Activated CD4-positive, alpha-beta T cell treated with anti-CD3 and anti-CD28 coated beads, Interleukin-2, amount 10 ng/mL, durations not matched to agents 24 days and 14 days (primary cell): ENCODE results near the gene MBLAC2. TPM values are rescaled to one million over a fixed set of nuclear protein-coding genes. Genes with fewer than 3 reads are reported as not detected.
A peak's percentile ranks its signal among the peaks of the same experiment; 100 is the strongest.

ENCODE experiments used
- DNase-seq: peaks from one replicate; pipeline ENCODE4 v3.0.0; 2022
- H3K27ac Mint-ChIP-seq: one replicate; pipeline ENCODE4 v1.8.0; 2022; ENCODE audit warnings: mild to moderate bottlenecking, mixed read lengths
- H3K27me3 Mint-ChIP-seq: one replicate; pipeline ENCODE4 v1.8.0; 2022; ENCODE audit warnings: mixed read lengths
- H3K36me3 Mint-ChIP-seq: one replicate; pipeline ENCODE4 v1.8.0; 2022; ENCODE audit warnings: low read depth, mild to moderate bottlenecking, mixed read lengths
- H3K4me1 Mint-ChIP-seq: one replicate; pipeline ENCODE4 v1.8.0; 2021; ENCODE audit warnings: mixed read lengths
- H3K4me3 Mint-ChIP-seq: one replicate; pipeline ENCODE4 v1.8.0; 2022; ENCODE audit warnings: mild to moderate bottlenecking, moderate library complexity, mixed read lengths
- H3K9me3 Mint-ChIP-seq: one replicate; pipeline ENCODE4 v1.8.0; 2021; ENCODE audit warnings: mixed read lengths
- intact Hi-C: fragments of 100-400 bp; cut with micrococcal nuclease; formaldehyde crosslinking; loops from one replicate; pipeline ENCODE4 v1.15.1; 2023
- total RNA-seq: library from RNA; stranded (reverse); gene quantifications from 2 replicates; pipeline ENCODE4 v1.2.3, GENCODE V29; 2022

The MBLAC2 gene
- 6.1 and 6.4 TPM in 2 replicates for total RNA-seq

DNA sequence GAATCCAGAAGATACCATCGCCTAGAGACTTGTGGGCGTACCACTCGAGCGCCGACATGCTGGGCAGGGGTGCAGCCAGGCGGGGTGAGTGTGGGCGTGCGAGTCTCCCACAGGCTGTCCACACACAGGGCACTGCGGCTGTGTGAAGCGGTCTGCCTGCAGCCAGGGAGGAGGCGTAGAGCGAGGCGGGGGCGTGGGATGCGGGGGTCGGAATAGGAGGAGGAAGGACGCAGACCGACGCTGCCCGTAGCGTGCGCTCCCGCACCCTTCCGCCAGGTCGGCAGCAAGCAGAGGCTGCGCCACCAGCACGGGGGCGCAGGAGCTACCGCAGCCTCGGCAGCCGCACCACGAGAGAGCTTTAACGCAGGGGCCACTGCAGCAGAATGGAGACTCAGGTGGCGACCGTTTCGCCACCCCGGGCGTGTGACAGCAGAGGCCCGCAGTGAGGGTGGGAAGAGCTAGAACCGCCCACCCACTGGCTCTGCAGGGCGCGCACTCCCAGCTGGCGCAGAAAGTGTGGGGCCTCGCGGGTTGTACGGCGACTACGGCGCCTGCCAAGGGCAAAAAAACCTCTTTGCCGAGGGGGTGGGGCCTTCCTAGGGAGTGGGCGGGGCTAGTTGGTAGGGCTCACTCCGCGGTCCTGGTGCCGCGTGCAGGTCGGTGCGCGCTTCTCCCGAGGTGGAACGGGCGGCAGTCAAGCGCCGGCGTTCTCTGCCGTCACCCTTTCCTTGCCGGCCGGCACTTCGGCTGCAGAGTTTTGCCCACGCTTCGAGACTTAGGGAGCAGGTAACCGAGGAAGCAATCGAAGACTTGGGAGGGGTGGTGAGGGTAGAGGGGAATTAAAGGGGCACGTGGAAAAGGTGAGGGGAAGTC, at the start of gene MBLAC2, which contains the start of gene POLR3G:
TSS of gene MBLAC2 (minus strand) at position 537 of the 873 bp plus-strand sequence. CDS start at position 58, 479 bp downstream.
TSS of gene POLR3G (plus strand) at position 630 of the 873 bp plus-strand sequence. CDS start 10,704 bp downstream, outside the sequence.
- Mint-ChIP-seq H3K4me1 (peaks cover 38% of the 10 kb centered on the region), H3K4me3 (peak within 1 kb of the TSS; percentile 98), H3K27me3 (no peaks in the 10 kb centered on the region), H3K27ac (peak within 1 kb of the TSS; percentile 97), H3K9me3 (no peaks in the 10 kb centered on the region), H3K36me3 (peaks cover 16% of the 10 kb centered on the region)
- intact Hi-C loops, result loop anchor here (1.0 to 5.0 kb wide), 4 partner anchors 34 to 908 kb away; partner anchors contain the start of genes ARRDC3, CETN3 and LYSMD3
- peak; percentile 97 for DNase-seq

DNA sequence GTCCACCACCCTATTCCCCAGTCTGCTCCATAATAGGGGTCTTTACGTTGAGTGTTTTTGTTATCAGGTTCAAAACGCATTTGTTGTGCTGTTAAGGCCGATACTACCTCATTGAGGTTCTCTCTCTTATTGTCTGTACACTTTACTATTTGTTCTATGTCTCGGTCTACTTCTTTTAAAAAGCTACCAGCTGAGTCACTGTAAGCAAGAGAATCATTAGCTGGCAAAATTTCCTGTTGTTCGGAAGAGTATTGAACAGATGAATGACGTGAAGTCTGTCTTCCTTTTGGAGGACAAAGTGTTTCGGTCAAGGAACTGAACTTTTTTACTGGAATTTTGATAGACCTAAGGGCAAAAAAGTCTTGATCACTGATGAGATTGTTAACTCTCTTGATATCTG, 44.5 kb upstream of the MBLAC2 start:
- Mint-ChIP-seq H3K36me3 (peaks cover 44% of the 10 kb centered on the region), H3K4me3 (no peak overlapping the region), H3K27me3 (no peaks in the 10 kb centered on the region), H3K27ac (no peak overlapping the region), H3K4me1 (peaks cover 5% of the 10 kb centered on the region), H3K9me3 (no peaks in the 10 kb centered on the region)
- intact Hi-C loops, result no loop called here
- DNase-seq, result no peak

DNA sequence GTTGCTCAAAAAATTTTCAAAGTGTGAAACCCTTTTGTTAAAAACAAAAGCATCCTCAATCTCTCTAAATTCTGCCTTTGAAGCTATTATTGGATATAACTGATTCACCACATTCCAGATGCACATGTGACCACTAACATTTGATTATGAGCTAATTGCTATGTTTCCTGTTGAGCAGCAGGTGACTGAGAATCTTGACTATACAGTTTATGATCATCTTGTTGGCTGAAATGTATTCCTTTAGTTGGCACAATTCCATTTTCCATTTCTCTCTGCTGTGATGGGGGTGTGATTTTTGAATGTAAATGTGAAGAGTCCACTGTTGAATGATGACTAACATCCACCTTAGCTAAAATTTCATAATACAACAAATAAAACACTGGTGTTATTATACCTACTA, 44.1 kb upstream of the MBLAC2 start:
- DNase-seq, result no peak
- no peaks in the 10 kb centered on the region for H3K27me3 Mint-ChIP-seq
- H3K27ac Mint-ChIP-seq, result no peak overlapping the region
- H3K36me3 Mint-ChIP-seq, result peaks cover 42% of the 10 kb centered on the region
- intact Hi-C loops, result no loop called here
- H3K9me3 Mint-ChIP-seq, result no peaks in the 10 kb centered on the region
- peaks cover 5% of the 10 kb centered on the region for H3K4me1 Mint-ChIP-seq
- no peak overlapping the region for H3K4me3 Mint-ChIP-seq

DNA sequence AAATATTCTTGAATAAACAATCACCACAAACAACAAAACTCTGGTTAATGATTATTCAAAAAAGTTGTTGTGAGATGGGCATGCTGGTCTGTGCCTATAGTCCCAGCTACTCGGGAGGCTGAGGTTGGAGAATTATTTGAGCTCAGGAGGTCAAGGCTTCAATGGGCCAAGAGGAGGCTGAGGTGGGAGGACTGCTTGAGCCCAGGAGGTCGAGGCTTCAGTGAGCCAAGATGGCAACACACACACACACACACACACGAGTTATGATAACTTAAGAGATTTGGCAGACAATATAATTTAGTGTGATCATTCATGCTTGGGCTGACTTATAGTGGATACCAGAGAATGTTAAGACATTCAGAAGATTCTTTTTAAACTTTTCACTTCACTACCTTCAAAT, 39.9 kb upstream of the MBLAC2 start:
- no peaks in the 10 kb centered on the region for H3K9me3 Mint-ChIP-seq
- intact Hi-C loops, result no loop called here
- no peak overlapping the region for H3K4me3 Mint-ChIP-seq
- no peaks in the 10 kb centered on the region for H3K27me3 Mint-ChIP-seq
- H3K27ac Mint-ChIP-seq, result no peak overlapping the region
- DNase-seq, result no peak
- H3K4me1 Mint-ChIP-seq, result peaks cover 2% of the 10 kb centered on the region
- peaks cover 18% of the 10 kb centered on the region for H3K36me3 Mint-ChIP-seq

DNA sequence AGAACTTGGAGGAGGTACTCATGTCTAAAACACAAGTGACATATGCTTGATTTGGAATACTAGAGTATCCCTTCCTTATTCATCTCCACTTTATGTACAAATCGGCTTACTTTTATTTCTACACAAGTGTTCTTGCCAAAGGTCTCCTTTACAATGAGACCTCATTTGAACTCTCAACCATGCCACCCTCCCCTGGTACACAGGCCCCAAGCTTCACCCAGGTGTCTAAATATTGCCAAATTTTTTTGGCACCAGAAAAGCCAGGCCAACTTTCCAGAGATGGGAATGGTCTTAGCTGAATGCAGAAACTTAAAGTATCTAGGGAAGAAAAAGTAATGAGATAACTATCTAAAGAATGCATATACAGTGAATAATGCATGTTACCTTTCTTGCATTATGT, 35.9 kb upstream of the MBLAC2 start:
- no peak overlapping the region for H3K4me3 Mint-ChIP-seq
- intact Hi-C loops, result no loop called here

DNA sequence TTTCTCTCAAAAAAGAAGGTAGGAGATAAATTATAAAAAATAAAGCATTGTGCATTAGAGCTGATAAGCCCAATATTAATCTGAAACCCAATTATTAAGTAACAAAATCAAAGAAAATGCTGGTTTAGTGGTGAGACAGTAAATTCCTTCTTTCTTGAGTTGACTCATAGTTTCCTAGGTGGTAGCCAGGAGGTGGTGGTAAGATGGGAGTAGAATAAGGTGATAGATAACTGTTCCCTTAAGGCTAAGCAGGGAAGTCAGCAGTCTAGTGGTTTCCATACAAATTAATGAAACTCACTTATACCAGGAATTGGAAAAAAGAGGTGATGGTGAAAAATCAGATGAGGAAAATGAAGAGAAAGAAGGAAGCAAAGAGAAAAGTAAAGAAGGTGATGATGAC, 31.6 kb upstream of the MBLAC2 start:
- intact Hi-C loops, result no loop called here
- no peaks in the 10 kb centered on the region for H3K27me3 Mint-ChIP-seq
- no peak overlapping the region for H3K27ac Mint-ChIP-seq
- peaks cover 6% of the 10 kb centered on the region for H3K36me3 Mint-ChIP-seq
- H3K4me1 Mint-ChIP-seq, result peaks cover 7% of the 10 kb centered on the region
- H3K9me3 Mint-ChIP-seq, result no peaks in the 10 kb centered on the region
- H3K4me3 Mint-ChIP-seq, result no peak overlapping the region
- DNase-seq, result no peak

More for the DNA sequence above, 35.9 kb upstream of the MBLAC2 start:
- DNase-seq, result no peak
- H3K36me3 Mint-ChIP-seq, result peaks cover 11% of the 10 kb centered on the region
- no peaks in the 10 kb centered on the region for H3K9me3 Mint-ChIP-seq
- no peaks in the 10 kb centered on the region for H3K27me3 Mint-ChIP-seq
- H3K27ac Mint-ChIP-seq, result no peak overlapping the region
- H3K4me1 Mint-ChIP-seq, result peaks cover 7% of the 10 kb centered on the region

DNA sequence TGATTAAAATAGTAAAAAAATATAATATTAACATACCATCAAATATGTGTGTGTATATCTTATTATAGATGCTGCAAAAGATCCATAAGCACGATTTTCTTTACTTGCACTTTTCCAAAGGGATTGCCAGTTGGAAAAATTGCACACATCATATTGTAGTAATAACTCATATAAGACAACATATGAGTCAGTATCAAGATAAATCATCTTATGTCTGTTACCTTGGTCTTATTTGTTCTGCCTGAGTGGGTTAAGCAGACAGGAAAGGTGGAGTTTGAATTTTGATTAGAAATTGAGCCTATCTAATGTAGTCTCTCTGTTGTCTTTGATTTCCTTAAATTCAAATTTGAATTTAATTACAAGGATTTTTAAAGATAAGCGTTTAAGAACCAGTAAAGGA, 30.2 kb upstream of the MBLAC2 start:
- H3K36me3 Mint-ChIP-seq, result peaks cover 6% of the 10 kb centered on the region
- no peaks in the 10 kb centered on the region for H3K9me3 Mint-ChIP-seq
- no peak overlapping the region for H3K4me3 Mint-ChIP-seq
- H3K27me3 Mint-ChIP-seq, result no peaks in the 10 kb centered on the region
- intact Hi-C loops, result no loop called here
- no peak overlapping the region for H3K27ac Mint-ChIP-seq
- no peak for DNase-seq
- H3K4me1 Mint-ChIP-seq, result peaks cover 7% of the 10 kb centered on the region

DNA sequence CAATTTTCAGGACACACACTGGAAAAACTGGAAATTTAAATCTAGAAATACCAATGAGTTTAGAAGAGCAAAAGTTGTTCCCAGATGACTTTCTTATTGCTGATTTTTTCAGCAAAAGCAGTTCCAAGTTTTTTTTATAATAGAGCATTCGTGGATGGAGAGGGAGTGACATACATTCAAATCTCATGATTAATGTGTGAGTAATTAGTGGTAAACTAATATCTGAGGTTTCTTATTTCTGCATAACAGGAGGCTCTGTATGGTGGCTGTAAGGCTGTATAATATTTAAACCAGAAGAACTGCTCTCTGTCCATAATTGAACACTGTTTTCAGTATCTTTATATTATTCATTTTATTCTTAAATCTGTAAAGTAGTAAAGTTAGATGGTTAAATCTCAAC, 29.0 kb upstream of the MBLAC2 start:
- Mint-ChIP-seq H3K4me1 (peaks cover 7% of the 10 kb centered on the region), H3K27me3 (no peaks in the 10 kb centered on the region), H3K4me3 (no peak overlapping the region), H3K36me3 (peaks cover 3% of the 10 kb centered on the region), H3K9me3 (no peaks in the 10 kb centered on the region), H3K27ac (no peak overlapping the region)
- intact Hi-C loops, result no loop called here
- no peak for DNase-seq

DNA sequence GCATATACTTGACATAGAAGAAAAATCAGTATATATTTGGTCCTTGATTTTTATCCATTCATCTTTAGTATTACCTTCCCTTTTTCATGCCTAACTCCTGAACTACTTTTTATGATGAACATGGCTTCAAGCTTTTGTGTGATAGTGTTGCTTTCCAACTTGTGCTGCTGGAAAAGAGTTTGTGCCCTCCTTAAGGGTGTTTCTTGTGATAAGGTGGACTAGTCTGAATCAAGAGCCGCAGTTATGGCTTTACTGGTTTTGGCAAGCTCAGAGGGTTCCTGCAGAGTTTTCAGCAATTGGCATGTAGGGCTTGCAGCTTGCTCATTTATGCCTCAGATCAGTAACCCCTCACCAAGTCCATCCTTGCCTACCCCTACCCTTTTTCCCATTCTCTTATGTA, 20.6 kb upstream of the MBLAC2 start:
- Mint-ChIP-seq H3K27ac (no peak overlapping the region), H3K27me3 (no peaks in the 10 kb centered on the region), H3K9me3 (peaks cover 7% of the 10 kb centered on the region), H3K36me3 (peaks cover 4% of the 10 kb centered on the region), H3K4me3 (no peak overlapping the region), H3K4me1 (no peaks in the 10 kb centered on the region)
- no peak for DNase-seq
- intact Hi-C loops, result no loop called here

DNA sequence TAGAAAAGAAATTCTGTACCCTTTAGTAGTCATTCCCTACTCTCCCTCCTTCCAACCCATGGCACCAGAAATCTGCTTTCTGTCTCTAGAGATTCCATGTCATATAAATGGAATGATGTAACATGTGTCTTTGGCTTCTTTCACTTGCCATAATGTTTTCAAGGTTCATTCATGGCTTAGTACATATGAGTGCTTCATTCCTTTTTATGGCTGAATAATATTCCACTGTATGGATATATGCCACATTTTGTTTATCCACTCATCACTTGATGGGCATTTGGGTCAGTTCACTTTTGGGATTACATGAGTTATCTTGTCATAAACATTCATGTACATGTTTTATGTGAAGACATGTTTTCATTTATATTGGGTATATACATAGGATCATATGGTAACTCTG, 19.5 kb upstream of the MBLAC2 start:
- DNase-seq, result no peak
- Mint-ChIP-seq H3K27me3 (no peaks in the 10 kb centered on the region), H3K36me3 (peaks cover 4% of the 10 kb centered on the region), H3K27ac (no peak overlapping the region), H3K4me3 (no peak overlapping the region), H3K4me1 (no peaks in the 10 kb centered on the region), H3K9me3 (peaks cover 7% of the 10 kb centered on the region)
- intact Hi-C loops, result no loop called here

DNA sequence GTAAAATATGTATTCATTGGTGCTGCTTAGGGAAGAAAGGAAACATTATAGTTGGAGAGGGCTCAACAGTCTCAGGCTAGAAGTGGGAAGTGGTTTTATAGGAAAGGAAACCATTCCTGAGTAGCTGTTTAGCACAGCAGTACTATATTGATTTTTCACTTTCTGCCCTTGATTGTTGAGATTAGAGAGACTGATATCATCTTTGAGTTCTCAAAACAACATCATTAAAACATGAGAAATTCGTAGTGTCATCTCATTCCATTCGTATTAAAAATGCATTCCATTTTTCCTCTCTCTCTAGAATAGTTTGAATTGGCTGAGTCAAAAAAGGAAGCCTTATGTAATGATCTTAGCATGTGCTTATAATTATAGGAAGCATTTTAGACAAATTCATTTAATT, 14.2 kb upstream of the MBLAC2 start:
- no peak for DNase-seq
- H3K27me3 Mint-ChIP-seq, result no peaks in the 10 kb centered on the region
- H3K9me3 Mint-ChIP-seq, result peaks cover 4% of the 10 kb centered on the region
- H3K4me3 Mint-ChIP-seq, result no peak overlapping the region
- intact Hi-C loops, result no loop called here
- H3K36me3 Mint-ChIP-seq, result peaks cover 5% of the 10 kb centered on the region
- no peaks in the 10 kb centered on the region for H3K4me1 Mint-ChIP-seq
- H3K27ac Mint-ChIP-seq, result no peak overlapping the region

DNA sequence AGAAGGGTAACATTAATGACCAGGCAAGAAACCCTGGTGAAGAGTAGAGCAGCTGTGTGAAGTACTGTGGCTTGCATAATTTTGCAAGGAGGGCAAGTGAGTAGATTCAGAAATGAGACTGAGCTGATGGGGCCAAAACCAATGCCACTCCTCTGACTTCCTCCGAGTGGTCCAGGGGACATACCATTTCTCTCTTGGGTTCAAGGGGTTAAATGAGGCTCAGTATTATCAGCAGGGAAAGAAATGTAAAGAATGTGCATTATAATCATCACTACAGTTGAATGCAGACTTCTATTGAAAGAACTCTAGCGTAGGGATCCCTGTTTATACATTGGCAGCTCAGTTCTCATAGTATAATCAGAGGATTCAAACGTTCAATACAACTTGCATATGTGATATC, 10.0 kb upstream of the MBLAC2 start:
- no peaks in the 10 kb centered on the region for H3K4me1 Mint-ChIP-seq
- H3K9me3 Mint-ChIP-seq, result peaks cover 4% of the 10 kb centered on the region
- no peak overlapping the region for H3K4me3 Mint-ChIP-seq
- H3K27ac Mint-ChIP-seq, result no peak overlapping the region
- intact Hi-C loops, result no loop called here
- peaks cover 6% of the 10 kb centered on the region for H3K36me3 Mint-ChIP-seq
- DNase-seq, result no peak
- no peaks in the 10 kb centered on the region for H3K27me3 Mint-ChIP-seq

DNA sequence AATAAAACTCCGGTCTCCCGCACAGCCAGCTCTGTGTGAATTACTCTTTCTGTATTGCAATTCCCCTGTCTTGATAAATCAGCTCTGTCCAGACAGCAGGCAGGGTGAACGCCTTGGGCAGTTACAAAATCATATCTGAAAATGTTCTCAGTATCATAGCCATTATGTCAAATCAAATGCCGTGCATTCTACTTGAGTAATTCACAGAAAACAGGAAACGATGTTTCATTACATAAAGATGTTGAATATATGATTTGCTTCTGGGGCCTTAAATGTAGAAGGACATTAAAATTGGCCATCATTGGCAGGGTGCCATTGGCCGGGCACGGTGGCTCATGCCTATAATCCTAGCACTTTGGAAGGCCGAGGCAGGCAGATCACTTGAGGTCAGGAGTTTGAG, 8.6 kb upstream of the MBLAC2 start:
- intact Hi-C loops, result no loop called here
- H3K4me1 Mint-ChIP-seq, result no peaks in the 10 kb centered on the region
- no peak for DNase-seq
- no peak overlapping the region for H3K4me3 Mint-ChIP-seq
- peaks cover 4% of the 10 kb centered on the region for H3K9me3 Mint-ChIP-seq
- no peaks in the 10 kb centered on the region for H3K27me3 Mint-ChIP-seq
- H3K27ac Mint-ChIP-seq, result no peak overlapping the region
- H3K36me3 Mint-ChIP-seq, result peaks cover 6% of the 10 kb centered on the region

DNA sequence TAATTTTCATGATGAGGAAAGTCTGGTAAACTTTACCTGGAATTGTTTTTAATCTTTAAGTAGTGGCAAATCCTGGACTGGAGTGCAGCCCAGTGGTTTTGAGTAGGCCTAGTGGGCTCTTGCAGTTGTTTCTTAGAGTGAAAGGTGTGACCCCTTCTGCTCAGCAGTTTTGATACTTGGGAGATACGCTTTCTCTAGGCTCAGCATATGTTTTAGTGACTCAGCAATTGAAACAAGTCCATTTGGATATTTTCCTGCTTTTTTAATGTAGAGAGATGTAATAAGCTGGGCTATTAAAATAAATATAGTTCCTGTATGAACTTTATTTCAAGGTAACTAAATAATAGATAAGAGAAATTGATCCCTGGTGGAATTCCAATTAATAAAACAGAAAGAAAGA, 6.1 kb upstream of the MBLAC2 start:
- DNase-seq, result no peak
- Mint-ChIP-seq H3K4me3 (no peak overlapping the region), H3K4me1 (peaks cover 14% of the 10 kb centered on the region), H3K36me3 (peaks cover 2% of the 10 kb centered on the region), H3K9me3 (no peaks in the 10 kb centered on the region), H3K27me3 (no peaks in the 10 kb centered on the region), H3K27ac (no peak overlapping the region)
- intact Hi-C loops, result no loop called here
